T follicular helper cell (primary cell): Measurements from ENCODE around the gene MOB2.

ENCODE experiments used
- DNase-seq: peaks from one replicate; pipeline ENCODE4 v3.0.0-alpha.2; 2020; ENCODE audit warnings: low read depth

The MOB2 gene

GRCh38 chr11:1456176-1456575 lies 30.4 kb downstream of the MOB2 start:
- DNase-seq, result no peak

- no peak for DNase-seq
These were observed 30.9 kb downstream of the MOB2 start for GRCh38 chr11:1455763-1456060.

GRCh38 chr11:1455032-1455762 lies 31.4 kb downstream of the MOB2 start:
- DNase-seq, result no peak

GRCh38 chr11:1454576-1454975 lies 32.0 kb downstream of the MOB2 start:
- DNase-seq, result no peak

- peak; percentile 17 for DNase-seq
These were observed 33.0 kb downstream of the MOB2 start for GRCh38 chr11:1453611-1454034.

- DNase-seq, result no peak
These were observed 33.8 kb downstream of the MOB2 start for GRCh38 chr11:1452744-1453143.

- DNase-seq, result no peak
These were observed 34.7 kb downstream of the MOB2 start for GRCh38 chr11:1451781-1452470.

GRCh38 chr11:1450949-1451710 lies 35.4 kb downstream of the MOB2 start:
- DNase-seq, result no peak

GRCh38 chr11:1450344-1450875 lies 36.2 kb downstream of the MOB2 start:
- no peak for DNase-seq

- DNase-seq, result no peak
These were observed 36.9 kb downstream of the MOB2 start for GRCh38 chr11:1449490-1450243.

- DNase-seq, result no peak
These were observed 37.7 kb downstream of the MOB2 start for GRCh38 chr11:1448882-1449281.

GRCh38 chr11:1447845-1448825 lies 38.4 kb downstream of the MOB2 start:
- DNase-seq, result no peak

GRCh38 chr11:1446623-1447022 lies 40.0 kb downstream of the MOB2 start:
- DNase-seq, result no peak

- no peak for DNase-seq
These were observed 40.7 kb downstream of the MOB2 start for GRCh38 chr11:1445741-1446445.

- no peak for DNase-seq
These were observed 41.7 kb downstream of the MOB2 start for GRCh38 chr11:1444823-1445422.

- no peak for DNase-seq
These were observed 42.3 kb downstream of the MOB2 start for GRCh38 chr11:1444321-1444720.

GRCh38 chr11:1443737-1444136 lies 42.8 kb downstream of the MOB2 start:
- no peak for DNase-seq

GRCh38 chr11:1442807-1443366 lies 43.7 kb downstream of the MOB2 start:
- DNase-seq, result no peak

- DNase-seq, result no peak
These were observed 44.4 kb downstream of the MOB2 start for GRCh38 chr11:1442163-1442562.
